ENCODE results near the gene EFCAB12. TPM values are rescaled to one million over a fixed set of nuclear protein-coding genes. Genes with fewer than 3 reads are reported as not detected.
"Not testable (repeated sequence)": the region's sequence is repeated elsewhere in the genome, so short reads cannot be mapped to it uniquely, and the experiment has no call there.

Gene EFCAB12
- polyA plus RNA-seq, 1 experiment = 0.07 TPM

- CTCF ChIA-PET = interaction anchor here (0.6 kb wide), 1 partner anchor 259 kb away, joined by 6 read pairs; no protein-coding TSS in a partner anchor
- POLR2A ChIA-PET = no interaction called here
- no peak for DNase-seq (ENCODE audit: low read depth, low spot score)
- H3K27me3 ChIP-seq (ENCODE audit: control insufficient read depth, insufficient read depth, low read length) = peaks cover 10% of the 10 kb centered on the region
- no peak for TF ChIP-seq CTCF (IDR thresholded peaks at IDR 0.05; ENCODE audit: low read depth, low read length)
- no peak overlapping the region for H3K4me3 ChIP-seq (ENCODE audit: low read depth, low read length)
- no peak overlapping the region for H3K27ac ChIP-seq (ENCODE audit: low read depth, low read length)
- no peaks in the 10 kb centered on the region for H3K9me3 ChIP-seq (ENCODE audit: control insufficient read depth, insufficient read depth, low read length)
These were observed 62.9 kb downstream of the EFCAB12 start for GRCh38 chr3:129365296-129366136.

GRCh38 chr3:129364811-129365210 is 63.6 kb downstream of the EFCAB12 start:
- H3K9me3 ChIP-seq (ENCODE audit: control insufficient read depth, insufficient read depth, low read length); CTCF ChIA-PET; H3K27ac ChIP-seq (ENCODE audit: low read depth, low read length); H3K4me3 ChIP-seq (ENCODE audit: low read depth, low read length); DNase-seq (ENCODE audit: low read depth, low spot score); POLR2A ChIA-PET: not testable (repeated sequence)
- H3K27me3 ChIP-seq (ENCODE audit: control insufficient read depth, insufficient read depth, low read length) = peaks cover 10% of the 10 kb centered on the region

- DNase-seq (ENCODE audit: low read depth, low spot score); H3K27ac ChIP-seq (ENCODE audit: low read depth, low read length); CTCF ChIA-PET; H3K4me3 ChIP-seq (ENCODE audit: low read depth, low read length); H3K9me3 ChIP-seq (ENCODE audit: control insufficient read depth, insufficient read depth, low read length); POLR2A ChIA-PET; H3K27me3 ChIP-seq (ENCODE audit: control insufficient read depth, insufficient read depth, low read length): not testable (repeated sequence)
These were observed 65.1 kb downstream of the EFCAB12 start for GRCh38 chr3:129363356-129363755.

GRCh38 chr3:129360705-129361460 is 67.6 kb downstream of the EFCAB12 start:
- no peaks in the 10 kb centered on the region for H3K9me3 ChIP-seq (ENCODE audit: control insufficient read depth, insufficient read depth, low read length)
- H3K27ac ChIP-seq (ENCODE audit: low read depth, low read length) = no peak overlapping the region
- POLR2A ChIA-PET = no interaction called here
- TF ChIP-seq CTCF (IDR thresholded peaks at IDR 0.05; ENCODE audit: low read depth, low read length) = no peak
- DNase-seq (ENCODE audit: low read depth, low spot score) = no peak
- CTCF ChIA-PET = no interaction called here
- no peak overlapping the region for H3K4me3 ChIP-seq (ENCODE audit: low read depth, low read length)
- peaks cover 2% of the 10 kb centered on the region for H3K27me3 ChIP-seq (ENCODE audit: control insufficient read depth, insufficient read depth, low read length)

GRCh38 chr3:129360171-129360611 is 68.2 kb downstream of the EFCAB12 start:
- POLR2A ChIA-PET = no interaction called here

More at GRCh38 chr3:129360171-129360611, 68.2 kb downstream of the EFCAB12 start:
- H3K27ac ChIP-seq (ENCODE audit: low read depth, low read length) = no peak overlapping the region
- no peak overlapping the region for H3K4me3 ChIP-seq (ENCODE audit: low read depth, low read length)
- H3K9me3 ChIP-seq (ENCODE audit: control insufficient read depth, insufficient read depth, low read length) = no peaks in the 10 kb centered on the region
- no peak for DNase-seq (ENCODE audit: low read depth, low spot score)
- no peaks in the 10 kb centered on the region for H3K27me3 ChIP-seq (ENCODE audit: control insufficient read depth, insufficient read depth, low read length)
- TF ChIP-seq CTCF (IDR thresholded peaks at IDR 0.05; ENCODE audit: low read depth, low read length) = no peak
- CTCF ChIA-PET = no interaction called here
